ENCODE results near the gene FBXW7.

The FBXW7 gene

DNA sequence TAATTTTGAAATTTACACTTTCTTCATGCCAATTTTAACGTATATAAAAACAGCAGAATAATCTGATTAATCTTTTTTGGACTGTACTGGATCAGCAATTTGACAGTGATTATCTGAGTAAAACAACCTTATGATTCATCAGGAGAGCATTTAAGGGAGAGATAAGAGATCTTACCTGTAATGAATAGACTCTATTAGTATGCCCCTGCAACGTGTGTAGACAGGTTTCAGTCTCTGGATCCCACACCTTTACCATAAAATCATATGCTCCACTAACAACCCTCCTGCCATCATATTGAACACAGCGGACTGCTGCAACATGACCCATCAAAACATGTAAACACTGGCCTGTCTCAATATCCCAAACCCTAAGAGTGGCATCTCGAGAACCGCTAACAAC is 210.1 kb downstream of the FBXW7 start:
- Mint-ChIP-seq H3K9me3 (no peaks in the 10 kb centered on the region), H3K36me3 (ENCODE audit: low read depth) (peaks cover 63% of the 10 kb centered on the region), H3K27ac (no peak overlapping the region), H3K4me1 (peaks cover 12% of the 10 kb centered on the region), H3K27me3 (ENCODE audit: low read depth, poor library complexity) (no peaks in the 10 kb centered on the region), H3K4me3 (no peak overlapping the region)
- no peak for DNase-seq
- TF ChIP-seq CTCF (IDR thresholded peaks at IDR 0.05) = no peak

- DNase-seq = no peak
- no peaks in the 10 kb centered on the region for H3K27me3 Mint-ChIP-seq (ENCODE audit: low read depth, poor library complexity)
- H3K36me3 Mint-ChIP-seq (ENCODE audit: low read depth) = peaks cover 48% of the 10 kb centered on the region
- H3K4me1 Mint-ChIP-seq = peaks cover 12% of the 10 kb centered on the region
- H3K27ac Mint-ChIP-seq = no peak overlapping the region
- H3K4me3 Mint-ChIP-seq = no peak overlapping the region
- no peak for TF ChIP-seq CTCF (IDR thresholded peaks at IDR 0.05)
- H3K9me3 Mint-ChIP-seq = no peaks in the 10 kb centered on the region
Measured at GRCh38 chr4:152323221-152323620, 212.7 kb downstream of the FBXW7 start.

DNA sequence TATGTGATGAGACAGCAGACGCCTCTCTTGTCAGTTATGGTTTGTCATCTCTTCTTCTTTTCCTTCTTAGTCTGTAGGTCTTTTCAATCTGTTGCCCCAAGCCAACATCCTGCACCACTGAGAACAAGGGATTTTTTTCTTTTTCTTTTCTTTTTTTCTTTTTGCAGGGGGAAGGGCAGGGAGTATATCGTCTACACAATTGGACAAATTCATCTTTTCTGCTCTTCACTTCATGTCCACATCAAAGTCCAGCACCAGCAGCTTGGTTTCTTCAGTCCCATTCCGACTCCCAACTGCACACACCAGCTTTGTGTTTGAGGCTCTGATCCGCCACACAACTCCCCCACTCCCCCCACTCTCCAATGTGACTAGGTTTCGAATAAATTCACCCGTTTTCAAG is 213.2 kb downstream of the FBXW7 start:
- Mint-ChIP-seq H3K4me3 (no peak overlapping the region), H3K4me1 (peaks cover 12% of the 10 kb centered on the region), H3K27ac (peak overlapping the region; percentile 27), H3K27me3 (ENCODE audit: low read depth, poor library complexity) (no peaks in the 10 kb centered on the region), H3K36me3 (ENCODE audit: low read depth) (peaks cover 42% of the 10 kb centered on the region), H3K9me3 (no peaks in the 10 kb centered on the region)
- TF ChIP-seq CTCF (IDR thresholded peaks at IDR 0.05) = no peak
- DNase-seq = no peak

GRCh38 chr4:152321923-152322322 is 214.0 kb downstream of the FBXW7 start:
- peaks cover 35% of the 10 kb centered on the region for H3K36me3 Mint-ChIP-seq (ENCODE audit: low read depth)
- no peak overlapping the region for H3K4me3 Mint-ChIP-seq
- no peak for TF ChIP-seq CTCF (IDR thresholded peaks at IDR 0.05)
- H3K4me1 Mint-ChIP-seq = peaks cover 12% of the 10 kb centered on the region
- no peaks in the 10 kb centered on the region for H3K9me3 Mint-ChIP-seq
- no peak for DNase-seq
- H3K27me3 Mint-ChIP-seq (ENCODE audit: low read depth, poor library complexity) = no peaks in the 10 kb centered on the region
- H3K27ac Mint-ChIP-seq = no peak overlapping the region

- peaks cover 12% of the 10 kb centered on the region for H3K4me1 Mint-ChIP-seq
- H3K4me3 Mint-ChIP-seq = no peak overlapping the region
- no peak for TF ChIP-seq CTCF (IDR thresholded peaks at IDR 0.05)
- H3K27ac Mint-ChIP-seq = no peak overlapping the region
- no peaks in the 10 kb centered on the region for H3K27me3 Mint-ChIP-seq (ENCODE audit: low read depth, poor library complexity)
- H3K9me3 Mint-ChIP-seq = no peaks in the 10 kb centered on the region
- DNase-seq = no peak
- peaks cover 35% of the 10 kb centered on the region for H3K36me3 Mint-ChIP-seq (ENCODE audit: low read depth)
Measured at GRCh38 chr4:152321398-152321797, 214.5 kb downstream of the FBXW7 start.

GRCh38 chr4:152316969-152317368 is 218.9 kb downstream of the FBXW7 start:
- no peak overlapping the region for H3K4me3 Mint-ChIP-seq

More at GRCh38 chr4:152316969-152317368, 218.9 kb downstream of the FBXW7 start:
- TF ChIP-seq CTCF (IDR thresholded peaks at IDR 0.05) = no peak
- Mint-ChIP-seq H3K27me3 (ENCODE audit: low read depth, poor library complexity) (no peaks in the 10 kb centered on the region), H3K4me1 (no peaks in the 10 kb centered on the region), H3K27ac (no peak overlapping the region), H3K9me3 (no peaks in the 10 kb centered on the region), H3K36me3 (ENCODE audit: low read depth) (peaks cover 2% of the 10 kb centered on the region)
- DNase-seq = no peak
